CD14-positive monocyte (primary cell): ENCODE measurements around the gene DENND4C. TPM values are rescaled to one million over a fixed set of nuclear protein-coding genes. Genes with fewer than 3 reads are reported as not detected.

Experiments used
- DNase-seq, 3 donors: peaks; one replicate each; pipeline ENCODE4 v3.0.0-alpha.2; 2011 to 2022
- H2AFZ ChIP-seq: 2 replicates; pipeline ENCODE4 v1.6.0; 2012; ENCODE audit warnings: mild to moderate bottlenecking, low read depth, low read length, inconsistent platforms; ENCODE audit not compliant: insufficient read depth, poor library complexity, severe bottlenecking
- H3K27ac ChIP-seq, 2 donors: 1 replicate in 1 of 2; 2 replicates in 1 of 2; pipeline ENCODE4 v1.5.1; 2012 to 2013; ENCODE audit warnings: low read length in 2 of 2, control low read depth in 1 of 2, inconsistent platforms in 1 of 2, low read depth in 1 of 2, mild to moderate bottlenecking in 1 of 2
- H3K27me3 ChIP-seq, 2 donors: one replicate each; pipeline versions ENCODE4 v1.6.0 to v1.6.1; 2011 to 2013; ENCODE audit warnings: low read length in 2 of 2; ENCODE audit not compliant: control insufficient read depth in 2 of 2, insufficient read depth in 2 of 2
- H3K36me3 ChIP-seq, 2 donors: replicated peaks in 1 of 2; 1 replicate in 1 of 2; 2 replicates in 1 of 2; pipeline versions ENCODE4 v1.5.1 to v1.6.1; 2012 to 2013; ENCODE audit warnings: low read length in 2 of 2, control low read depth in 1 of 2, inconsistent platforms in 1 of 2, mild to moderate bottlenecking in 1 of 2; ENCODE audit not compliant: insufficient read depth in 2 of 2, control insufficient read depth in 1 of 2
- H3K4me1 ChIP-seq, 2 donors: 1 replicate in 1 of 2; 2 replicates in 1 of 2; pipeline versions ENCODE4 v1.5.1 to v1.6.1; 2012 to 2013; ENCODE audit warnings: low read length in 2 of 2, control low read depth in 1 of 2, inconsistent platforms in 1 of 2, mild to moderate bottlenecking in 1 of 2, moderate library complexity in 1 of 2; ENCODE audit not compliant: insufficient read depth in 2 of 2, control insufficient read depth in 1 of 2
- H3K4me2 ChIP-seq: replicated peaks from 2 replicates; pipeline ENCODE3; 2012; ENCODE audit warnings: low read length, moderate library complexity, mild to moderate bottlenecking; ENCODE audit not compliant: poor library complexity, severe bottlenecking; ENCODE audit errors: extremely low read depth
- H3K4me3 ChIP-seq, 3 experiments: fragments of 200-600 bp in 1 of 3; sonication (generic) in 1 of 3; replicated peaks in 1 of 3; 1 replicate in 2 of 3; 2 replicates in 1 of 3; pipeline ENCODE4 v1.5.1; 2011 to 2013; ENCODE audit warnings: low read length in 3 of 3, mild to moderate bottlenecking in 3 of 3, control low read depth in 2 of 3, low read depth in 2 of 3, inconsistent platforms in 1 of 3, moderate library complexity in 1 of 3
- H3K79me2 ChIP-seq: 2 replicates; pipeline ENCODE4 v1.6.0; 2012; ENCODE audit warnings: mild to moderate bottlenecking, control low read depth, inconsistent platforms, low read length, moderate library complexity; ENCODE audit not compliant: insufficient read depth
- H3K9ac ChIP-seq: 2 replicates; pipeline ENCODE4 v1.6.0; 2017; ENCODE audit warnings: low read length, mild to moderate bottlenecking; ENCODE audit not compliant: insufficient read depth, poor library complexity, severe bottlenecking
- H3K9me3 ChIP-seq, 2 donors: replicated peaks in 1 of 2; 1 replicate in 1 of 2; 2 replicates in 1 of 2; pipeline versions ENCODE4 v1.5.1 to v1.6.1; 2012 to 2013; ENCODE audit warnings: low read length in 2 of 2, control low read depth in 1 of 2; ENCODE audit not compliant: control insufficient read depth in 1 of 2, insufficient read depth in 1 of 2
- H4K20me1 ChIP-seq: 2 replicates; pipeline ENCODE4 v1.6.0; 2012; ENCODE audit warnings: mild to moderate bottlenecking, low read length, control low read depth, moderate library complexity; ENCODE audit not compliant: insufficient read depth
- H3K27ac Mint-ChIP-seq, 7 donors: one replicate each; pipeline ENCODE4 v1.8.0; 2020; ENCODE audit warnings: mild to moderate bottlenecking in 7 of 7, mixed read lengths in 7 of 7, moderate library complexity in 6 of 7, inconsistent platforms in 2 of 7
- H3K27me3 Mint-ChIP-seq, 3 donors: one replicate each; pipeline ENCODE4 v1.8.0; 2021 to 2022; ENCODE audit warnings: low read depth in 3 of 3, mild to moderate bottlenecking in 3 of 3, mixed read lengths in 3 of 3, moderate library complexity in 3 of 3, inconsistent platforms in 1 of 3
- H3K36me3 Mint-ChIP-seq, 2 donors: one replicate each; pipeline ENCODE4 v1.8.0; 2020; ENCODE audit warnings: mixed read lengths in 2 of 2, inconsistent platforms in 1 of 2, mild to moderate bottlenecking in 1 of 2
- H3K4me1 Mint-ChIP-seq: one replicate; pipeline ENCODE4 v1.8.0; 2020; ENCODE audit warnings: mild to moderate bottlenecking, mixed read lengths
- H3K4me3 Mint-ChIP-seq, 2 donors: one replicate each; pipeline ENCODE4 v1.8.0; 2020; ENCODE audit warnings: mild to moderate bottlenecking in 2 of 2, mixed read lengths in 2 of 2, moderate library complexity in 1 of 2
- H3K9me3 Mint-ChIP-seq, 7 donors: one replicate each; pipeline ENCODE4 v1.8.0; 2020 to 2022; ENCODE audit warnings: mixed read lengths in 7 of 7, mild to moderate bottlenecking in 6 of 7, moderate library complexity in 6 of 7, inconsistent platforms in 2 of 7
- WGBS: methylation state at CpG from one replicate; pipeline ENCODE4 v1.1.5; 2013; ENCODE audit warnings: missing lambda C conversion rate; ENCODE audit not compliant: insufficient coverage; 5-methylcytosine and 5-hydroxymethylcytosine counted together
- intact Hi-C, 2 donors: fragments of 100-400 bp; cut with micrococcal nuclease; formaldehyde crosslinking; loops; one replicate each; pipeline versions ENCODE4 v1.15.0 to v1.15.1; 2023
- polyA plus RNA-seq, 3 donors: library from polyadenylated mRNA; depleted of rRNA in 1 of 3; unstranded in 2 of 3; stranded (reverse) in 1 of 3; fragments of 300-500 nt in 2 of 3; fragments of >200 nt in 1 of 3; fragmentation: Illumina TruSeq in 2 of 3; gene quantifications; 1 replicate in 2 of 3; 2 replicates in 1 of 3; pipeline ENCODE4 v1.2.3, GENCODE V29; 2012 to 2021
- TF ChIP-seq, protein P1 (sequence below): fragments of 200-600 bp; IDR thresholded peaks from one replicate; pipeline ENCODE4 v1.8.0; 2022; ENCODE audit warnings: antibody characterized with exemption, mild to moderate bottlenecking

The DENND4C gene
- polyA plus RNA-seq, 3 donors, result 8.1 to 15.4 (median 12.7) TPM

DNA sequence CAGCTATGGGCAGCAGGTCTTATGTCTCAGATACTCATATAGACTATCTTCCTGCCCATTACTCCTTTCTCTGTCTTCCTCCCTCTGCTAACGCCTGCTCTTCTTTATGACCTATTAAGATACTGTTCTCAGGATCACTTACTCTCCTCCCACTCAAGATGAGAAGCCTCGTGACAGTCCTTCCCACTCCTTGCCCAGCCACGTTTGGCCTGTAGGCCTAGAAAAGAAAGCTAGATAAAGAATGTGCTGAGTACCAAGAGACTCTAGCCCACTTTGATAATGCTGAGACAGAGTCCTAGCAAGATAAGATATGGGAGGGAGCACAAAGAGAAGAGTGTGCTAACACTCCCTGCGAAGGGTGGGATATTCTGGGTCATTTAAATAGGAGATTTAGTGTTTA is 6.8 kb upstream of the DENND4C start:
- TF ChIP-seq, protein P1, sequence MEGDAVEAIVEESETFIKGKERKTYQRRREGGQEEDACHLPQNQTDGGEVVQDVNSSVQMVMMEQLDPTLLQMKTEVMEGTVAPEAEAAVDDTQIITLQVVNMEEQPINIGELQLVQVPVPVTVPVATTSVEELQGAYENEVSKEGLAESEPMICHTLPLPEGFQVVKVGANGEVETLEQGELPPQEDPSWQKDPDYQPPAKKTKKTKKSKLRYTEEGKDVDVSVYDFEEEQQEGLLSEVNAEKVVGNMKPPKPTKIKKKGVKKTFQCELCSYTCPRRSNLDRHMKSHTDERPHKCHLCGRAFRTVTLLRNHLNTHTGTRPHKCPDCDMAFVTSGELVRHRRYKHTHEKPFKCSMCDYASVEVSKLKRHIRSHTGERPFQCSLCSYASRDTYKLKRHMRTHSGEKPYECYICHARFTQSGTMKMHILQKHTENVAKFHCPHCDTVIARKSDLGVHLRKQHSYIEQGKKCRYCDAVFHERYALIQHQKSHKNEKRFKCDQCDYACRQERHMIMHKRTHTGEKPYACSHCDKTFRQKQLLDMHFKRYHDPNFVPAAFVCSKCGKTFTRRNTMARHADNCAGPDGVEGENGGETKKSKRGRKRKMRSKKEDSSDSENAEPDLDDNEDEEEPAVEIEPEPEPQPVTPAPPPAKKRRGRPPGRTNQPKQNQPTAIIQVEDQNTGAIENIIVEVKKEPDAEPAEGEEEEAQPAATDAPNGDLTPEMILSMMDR, result no peak
- no peaks in the 10 kb centered on the region for H3K36me3 ChIP-seq
- no peak overlapping the region for H3K4me3 Mint-ChIP-seq
- no peak for DNase-seq
- no peaks in the 10 kb centered on the region for H3K27me3 ChIP-seq
- no peaks in the 10 kb centered on the region for H3K4me1 Mint-ChIP-seq
- no peaks in the 10 kb centered on the region for H3K79me2 ChIP-seq
- no peaks in the 10 kb centered on the region for H3K36me3 Mint-ChIP-seq
- H3K4me1 ChIP-seq, result no peaks in the 10 kb centered on the region
- peaks cover 0 to 3% (median 0%) of the 10 kb centered on the region in 7 donors for H3K9me3 Mint-ChIP-seq
- no peak overlapping the region for H3K9ac ChIP-seq
- no peak overlapping the region for H3K4me3 ChIP-seq
- 100% methylated on average over 1 of the region's 4 CpGs for WGBS
- H2AFZ ChIP-seq, result no peak overlapping the region
- H4K20me1 ChIP-seq, result no peaks in the 10 kb centered on the region
- H3K27ac ChIP-seq, result no peak overlapping the region
- H3K9me3 ChIP-seq, result no peaks in the 10 kb centered on the region
- H3K4me2 ChIP-seq, result no peak overlapping the region
- H3K27me3 Mint-ChIP-seq, result peaks cover 0 to 2% (median 1%) of the 10 kb centered on the region in 3 donors
- no peak overlapping the region for H3K27ac Mint-ChIP-seq
- intact Hi-C loops, result no loop called here

DNA sequence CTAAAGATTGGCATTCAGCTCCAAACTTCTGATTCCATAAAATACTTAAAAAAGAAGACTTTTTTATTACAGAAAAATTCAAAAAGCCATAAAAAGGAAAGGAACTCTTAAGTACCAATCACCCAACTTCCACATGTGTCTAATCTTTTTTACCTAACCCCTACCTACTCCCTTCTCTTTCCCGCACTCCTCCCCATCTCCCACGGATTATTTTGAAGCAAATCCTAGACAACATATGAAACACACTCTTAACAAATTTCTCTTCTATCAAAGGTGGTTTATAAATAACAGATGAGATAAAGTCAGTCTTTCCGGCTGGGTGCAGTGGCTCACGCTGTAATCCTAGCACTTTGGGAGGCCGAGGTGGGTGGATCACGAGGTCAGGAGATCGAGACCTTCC is 5.9 kb upstream of the DENND4C start:
- no peak overlapping the region for H3K27ac ChIP-seq
- TF ChIP-seq, protein P1, result no peak
- H3K9me3 ChIP-seq, result no peaks in the 10 kb centered on the region
- no peaks in the 10 kb centered on the region for H3K79me2 ChIP-seq
- Mint-ChIP-seq H3K36me3 (no peaks in the 10 kb centered on the region), H3K9me3 (peaks cover 0 to 3% (median 0%) of the 10 kb centered on the region in 7 donors), H3K4me1 (peaks cover 2% of the 10 kb centered on the region), H3K27me3 (peaks cover 0 to 2% (median 1%) of the 10 kb centered on the region in 3 donors), H3K27ac (no peak overlapping the region), H3K4me3 (no peak overlapping the region)
- no peak overlapping the region for H3K4me2 ChIP-seq
- DNase-seq, result no peak
- no peak overlapping the region for H2AFZ ChIP-seq
- no peak overlapping the region for H3K9ac ChIP-seq
- no peaks in the 10 kb centered on the region for H4K20me1 ChIP-seq
- intact Hi-C loops, result no loop called here
- H3K4me1 ChIP-seq, result peaks cover under 1% of the 10 kb centered on the region in 2 donors
- no peaks in the 10 kb centered on the region for H3K27me3 ChIP-seq
- no peaks in the 10 kb centered on the region for H3K36me3 ChIP-seq
- no peak overlapping the region for H3K4me3 ChIP-seq
- WGBS, result 100% methylated on average over 4 of the region's 7 CpGs
